ENCODE measurements around the gene CHRD.
"Not testable (repeated sequence)": the region's sequence is repeated elsewhere in the genome, so short reads cannot be mapped to it uniquely, and the experiment has no call there.

Gene CHRD

GRCh38 chr3:184405075-184406030 lies 25.5 kb downstream of the CHRD start:
- no peak overlapping the region for H3K4me3 ChIP-seq (ENCODE audit: low read depth, low read length)
- no peak for DNase-seq (ENCODE audit: low read depth)

- H3K4me3 ChIP-seq (ENCODE audit: low read depth, low read length), result no peak overlapping the region
- DNase-seq (ENCODE audit: low read depth), result no peak
Observed at GRCh38 chr3:184409331-184409926, 29.6 kb downstream of the CHRD start.

- no peak overlapping the region for H3K4me3 ChIP-seq (ENCODE audit: low read depth, low read length)
- DNase-seq (ENCODE audit: low read depth), result no peak
Observed at GRCh38 chr3:184409946-184410500, 30.2 kb downstream of the CHRD start.

- no peak overlapping the region for H3K4me3 ChIP-seq (ENCODE audit: low read depth, low read length)
- no peak for DNase-seq (ENCODE audit: low read depth)
Observed at GRCh38 chr3:184414418-184415202, 34.8 kb downstream of the CHRD start.

- H3K4me3 ChIP-seq (ENCODE audit: low read depth, low read length), result no peak overlapping the region
Observed at GRCh38 chr3:184415203-184415490, 35.3 kb downstream of the CHRD start.

GRCh38 chr3:184417619-184418327 lies 37.9 kb downstream of the CHRD start:
- no peak for DNase-seq (ENCODE audit: low read depth)
- no peak overlapping the region for H3K4me3 ChIP-seq (ENCODE audit: low read depth, low read length)

More at GRCh38 chr3:184415203-184415490, 35.3 kb downstream of the CHRD start:
- DNase-seq (ENCODE audit: low read depth), result no peak

GRCh38 chr3:184419171-184419570 lies 39.3 kb downstream of the CHRD start:
- no peak for DNase-seq (ENCODE audit: low read depth)
- H3K4me3 ChIP-seq (ENCODE audit: low read depth, low read length), result no peak overlapping the region

GRCh38 chr3:184423561-184423960 lies 43.7 kb downstream of the CHRD start:
- no peak overlapping the region for H3K4me3 ChIP-seq (ENCODE audit: low read depth, low read length)
- no peak for DNase-seq (ENCODE audit: low read depth)

- no peak overlapping the region for H3K4me3 ChIP-seq (ENCODE audit: low read depth, low read length)
- no peak for DNase-seq (ENCODE audit: low read depth)
Observed at GRCh38 chr3:184426691-184427141, 46.9 kb downstream of the CHRD start.

GRCh38 chr3:184428561-184429175 lies 48.8 kb downstream of the CHRD start:
- DNase-seq (ENCODE audit: low read depth), result no peak
- no peak overlapping the region for H3K4me3 ChIP-seq (ENCODE audit: low read depth, low read length)

- no peak overlapping the region for H3K4me3 ChIP-seq (ENCODE audit: low read depth, low read length)
- no peak for DNase-seq (ENCODE audit: low read depth)
Observed at GRCh38 chr3:184429786-184430185, 49.9 kb downstream of the CHRD start.

- DNase-seq (ENCODE audit: low read depth), result no peak
- no peak overlapping the region for H3K4me3 ChIP-seq (ENCODE audit: low read depth, low read length)
Observed at GRCh38 chr3:184430940-184431339, 51.1 kb downstream of the CHRD start.

- DNase-seq (ENCODE audit: low read depth); H3K4me3 ChIP-seq (ENCODE audit: low read depth, low read length): not testable (repeated sequence)
Observed at GRCh38 chr3:184433178-184433577, 53.3 kb downstream of the CHRD start.

GRCh38 chr3:184439096-184439495 lies 59.2 kb downstream of the CHRD start:
- DNase-seq (ENCODE audit: low read depth), result no peak
- H3K4me3 ChIP-seq (ENCODE audit: low read depth, low read length), result no peak overlapping the region

Data from skeletal muscle cell (primary cell).